Medulla oblongata (tissue), 1 donor: ENCODE measurements around the gene CSNK1G1.

Source experiments
- DNase-seq: peaks from one replicate; pipeline ENCODE4 v3.0.0-alpha.2; 2015; ENCODE audit errors: extremely low spot score

CSNK1G1 gene

GRCh38 chr15:64191971-64192830 lies 163.8 kb downstream of the CSNK1G1 start:
- no peak for DNase-seq

DNA sequence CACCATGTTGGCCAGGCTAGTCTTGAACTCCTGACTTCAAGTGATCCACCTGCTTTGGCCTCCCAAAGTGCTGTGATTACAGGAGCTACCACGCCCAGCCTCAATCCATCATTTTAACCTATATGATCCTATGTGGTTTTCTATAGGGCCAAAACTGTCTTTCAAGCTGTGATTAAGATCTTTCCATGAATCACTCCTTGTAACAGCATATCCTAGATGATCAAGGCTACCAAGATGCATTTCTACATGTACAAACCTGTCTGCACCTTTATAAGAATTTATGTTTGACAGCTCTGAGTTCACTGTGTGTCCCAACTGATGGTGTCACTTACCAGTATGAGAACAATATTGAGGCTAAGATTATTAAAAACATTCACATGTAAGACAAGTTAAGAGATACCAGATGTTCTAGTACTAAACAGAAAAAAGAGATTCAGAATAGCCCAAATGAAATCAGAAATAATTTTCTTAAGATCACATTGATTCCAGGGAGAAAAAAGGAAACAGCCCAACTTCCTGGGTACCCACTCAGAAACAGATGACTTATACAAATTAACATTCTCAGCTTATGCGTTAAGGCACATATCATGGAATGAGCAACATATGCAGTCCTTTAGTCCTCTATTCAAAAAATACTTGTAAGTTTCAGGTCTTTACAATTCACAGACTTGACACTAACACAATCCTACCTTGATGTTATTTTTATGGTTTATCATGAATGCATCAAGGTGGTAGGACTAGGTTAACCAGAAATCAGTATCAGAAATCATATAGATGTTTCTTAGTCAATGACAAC lies 168.4 kb downstream of the CSNK1G1 start:
- no peak for DNase-seq

DNA sequence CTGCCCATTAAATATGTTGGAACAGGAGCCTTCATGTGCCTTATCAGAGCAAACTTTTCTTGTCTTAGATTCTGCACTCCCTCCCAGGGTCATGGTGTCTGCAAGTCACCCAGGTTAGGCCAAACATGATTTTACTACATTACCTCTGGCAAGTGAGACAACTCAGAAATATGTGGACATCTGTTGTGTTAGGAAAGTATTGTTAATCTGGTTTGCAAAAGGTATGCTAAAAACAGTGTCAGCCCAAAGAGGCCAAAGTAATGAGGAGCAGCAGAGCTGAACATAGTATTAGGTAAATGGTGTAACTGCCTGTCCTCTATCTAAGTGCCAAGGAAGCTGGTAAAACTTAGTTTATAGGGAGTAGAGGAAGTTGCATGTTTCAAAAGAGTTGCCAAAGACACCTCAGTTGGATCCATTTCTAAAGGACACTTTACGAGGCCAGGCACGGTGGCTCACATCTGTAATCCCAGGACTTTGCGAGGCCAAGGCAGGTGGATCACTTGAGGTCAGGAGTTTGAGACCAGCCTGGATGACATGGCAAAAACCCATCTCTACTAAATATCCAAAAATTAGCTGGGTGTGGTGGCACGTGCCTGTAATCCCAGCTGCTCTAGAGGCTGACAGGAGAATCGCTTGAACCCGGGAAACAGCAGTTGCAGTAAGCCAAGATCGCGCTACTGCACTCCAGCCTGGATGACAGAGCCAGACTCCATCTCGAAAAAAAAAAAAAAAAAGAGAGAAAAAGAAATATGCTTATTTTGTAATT lies 170.6 kb downstream of the CSNK1G1 start:
- DNase-seq, result no peak

GRCh38 chr15:64182859-64183370 lies 173.1 kb downstream of the CSNK1G1 start:
- no peak for DNase-seq

- no peak for DNase-seq
Measured at GRCh38 chr15:64180235-64180824, 175.6 kb downstream of the CSNK1G1 start.

- DNase-seq, result no peak
Measured at GRCh38 chr15:64166102-64166890, 189.7 kb downstream of the CSNK1G1 start.

DNA sequence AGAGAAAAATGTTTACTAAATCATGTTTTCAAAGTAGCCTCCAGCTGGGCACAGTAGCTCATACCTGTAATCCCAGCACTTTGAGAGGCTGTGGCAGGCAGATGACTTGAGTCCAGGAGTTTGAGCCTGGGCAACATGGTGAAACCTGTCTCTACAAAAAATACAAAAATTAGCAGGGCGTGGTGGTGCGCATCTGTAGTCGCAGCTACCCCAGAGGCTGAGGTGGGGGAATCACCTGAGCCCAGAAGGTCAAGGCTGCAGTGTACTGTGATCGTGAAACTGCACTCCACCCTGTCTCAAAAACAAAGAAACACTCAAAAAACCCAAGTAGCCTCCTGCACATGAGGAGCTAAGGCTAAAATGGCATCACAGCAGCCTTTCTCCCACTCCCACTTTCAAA lies 191.5 kb downstream of the CSNK1G1 start:
- no peak for DNase-seq

DNA sequence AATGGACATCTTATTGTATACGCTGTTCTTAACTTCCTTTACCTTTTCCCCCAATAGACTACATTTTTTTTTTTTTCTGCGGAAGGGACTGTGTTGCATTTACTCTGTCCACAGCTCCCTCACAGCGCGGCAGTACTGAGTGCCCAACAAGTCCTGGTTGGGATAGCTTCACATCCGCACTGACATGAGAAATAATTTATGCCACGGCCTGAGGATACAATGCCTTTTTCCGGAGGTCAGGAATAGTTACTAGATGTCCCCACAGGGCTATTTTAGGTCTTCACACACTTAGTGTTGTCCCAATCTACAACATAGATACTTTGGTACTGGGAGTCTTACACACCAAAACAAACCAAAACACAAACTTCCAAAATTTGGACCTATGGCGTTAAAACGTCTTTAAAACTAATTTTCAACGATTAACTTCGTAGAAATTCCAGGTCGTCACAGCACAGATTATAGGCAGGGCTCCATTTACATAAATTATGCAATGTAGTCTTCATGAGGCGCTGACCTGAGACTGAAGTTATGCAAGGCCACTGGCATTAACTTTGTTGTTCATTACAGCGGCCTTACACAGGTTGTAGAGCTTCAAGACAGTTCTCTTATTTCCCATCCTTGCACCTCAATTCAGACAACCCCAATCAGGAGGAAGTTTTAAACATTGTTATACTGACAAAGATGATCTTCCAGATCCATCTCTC lies 192.2 kb downstream of the CSNK1G1 start:
- DNase-seq, result no peak

GRCh38 chr15:64162869-64163658 lies 192.9 kb downstream of the CSNK1G1 start, which contains the start of gene PPIB:
PPIB (minus strand) TSS chr15:64163022; CDS start chr15:64162986, 36 bp downstream.
- DNase-seq, result peak; percentile 99

DNA sequence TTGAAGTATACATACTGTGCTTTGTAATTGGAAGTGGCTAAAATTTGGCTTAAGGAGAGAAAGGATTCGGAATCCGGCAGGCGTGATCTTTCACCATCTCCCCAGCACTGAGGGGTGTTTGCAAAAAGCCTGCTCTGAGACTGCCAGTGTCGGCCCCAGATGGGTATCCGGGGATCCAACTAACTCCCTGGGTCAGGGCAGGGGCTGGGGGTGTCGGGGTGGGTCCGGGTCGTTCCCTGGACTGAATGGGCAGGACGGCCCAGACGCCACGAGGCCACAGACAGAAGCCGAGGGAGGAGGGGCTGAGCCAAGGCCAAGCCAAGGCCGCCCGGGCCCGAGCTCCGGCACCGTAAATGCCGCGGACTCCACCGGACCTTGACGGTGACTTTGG lies 193.5 kb downstream of the CSNK1G1 start:
- DNase-seq, result no peak

GRCh38 chr15:64161688-64162477 lies 194.1 kb downstream of the CSNK1G1 start:
- DNase-seq, result no peak

DNA sequence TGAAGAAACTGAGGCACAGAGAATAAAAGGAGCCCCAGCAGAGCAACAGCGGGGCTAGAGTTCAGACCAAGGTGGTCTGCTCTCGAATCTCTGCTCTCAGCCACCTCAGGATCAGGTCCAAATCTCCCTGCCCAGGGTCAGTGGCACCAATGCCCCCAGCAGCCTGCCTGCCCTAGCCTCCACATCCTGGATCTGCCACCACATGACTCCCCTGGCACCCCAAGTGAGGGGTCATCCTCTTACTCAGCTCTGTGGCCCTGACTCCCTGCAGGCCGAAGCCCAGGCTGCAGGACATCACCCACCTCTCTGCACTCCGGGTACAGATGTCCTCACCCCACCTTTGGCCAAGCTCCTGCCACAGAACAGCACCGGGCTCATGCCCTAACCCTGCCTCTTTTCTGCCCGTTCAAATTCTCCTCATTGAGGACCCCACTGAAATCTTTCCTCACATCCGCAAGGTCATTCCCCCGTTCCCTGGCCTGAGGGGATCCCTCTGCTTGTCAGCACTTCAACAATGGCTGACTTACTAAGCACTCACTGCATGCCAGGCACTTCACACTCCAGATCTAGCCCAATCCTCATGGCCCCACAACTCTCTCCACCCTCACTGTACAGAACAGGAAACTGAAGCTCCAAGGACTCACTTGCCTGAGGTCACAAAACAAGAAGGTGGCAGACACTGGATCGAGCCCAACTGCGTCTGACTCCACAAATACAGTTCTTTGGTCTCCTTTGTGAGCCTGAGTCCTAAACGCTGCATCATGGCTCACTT lies 197.4 kb downstream of the CSNK1G1 start:
- no peak for DNase-seq

DNA sequence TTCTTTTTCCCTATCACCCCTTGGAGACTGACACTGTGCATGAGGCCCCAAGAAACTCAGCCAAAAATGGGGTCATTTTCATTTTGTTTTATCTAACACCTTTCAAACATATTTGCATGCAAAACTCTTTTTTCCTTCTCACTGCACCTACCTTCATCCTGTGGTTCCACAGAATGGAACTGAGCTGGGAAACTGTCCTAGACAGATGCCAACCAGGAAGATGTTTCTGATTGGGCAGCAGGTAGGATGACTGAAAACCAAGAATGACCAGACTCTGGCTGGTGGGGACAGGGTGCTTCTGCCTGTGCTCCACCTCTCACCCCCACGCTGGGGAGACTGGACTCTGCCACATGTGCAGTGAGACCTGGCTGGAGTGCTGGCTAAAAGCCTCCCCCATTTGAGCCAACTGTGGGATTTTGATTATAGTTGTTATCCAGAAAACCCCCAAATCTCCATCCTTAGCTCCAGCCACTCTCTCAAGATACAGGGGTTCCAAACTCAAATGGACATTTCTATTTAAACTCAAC lies 198.3 kb downstream of the CSNK1G1 start:
- no peak for DNase-seq

GRCh38 chr15:64156652-64157331 lies 199.2 kb downstream of the CSNK1G1 start:
- no peak for DNase-seq

DNA sequence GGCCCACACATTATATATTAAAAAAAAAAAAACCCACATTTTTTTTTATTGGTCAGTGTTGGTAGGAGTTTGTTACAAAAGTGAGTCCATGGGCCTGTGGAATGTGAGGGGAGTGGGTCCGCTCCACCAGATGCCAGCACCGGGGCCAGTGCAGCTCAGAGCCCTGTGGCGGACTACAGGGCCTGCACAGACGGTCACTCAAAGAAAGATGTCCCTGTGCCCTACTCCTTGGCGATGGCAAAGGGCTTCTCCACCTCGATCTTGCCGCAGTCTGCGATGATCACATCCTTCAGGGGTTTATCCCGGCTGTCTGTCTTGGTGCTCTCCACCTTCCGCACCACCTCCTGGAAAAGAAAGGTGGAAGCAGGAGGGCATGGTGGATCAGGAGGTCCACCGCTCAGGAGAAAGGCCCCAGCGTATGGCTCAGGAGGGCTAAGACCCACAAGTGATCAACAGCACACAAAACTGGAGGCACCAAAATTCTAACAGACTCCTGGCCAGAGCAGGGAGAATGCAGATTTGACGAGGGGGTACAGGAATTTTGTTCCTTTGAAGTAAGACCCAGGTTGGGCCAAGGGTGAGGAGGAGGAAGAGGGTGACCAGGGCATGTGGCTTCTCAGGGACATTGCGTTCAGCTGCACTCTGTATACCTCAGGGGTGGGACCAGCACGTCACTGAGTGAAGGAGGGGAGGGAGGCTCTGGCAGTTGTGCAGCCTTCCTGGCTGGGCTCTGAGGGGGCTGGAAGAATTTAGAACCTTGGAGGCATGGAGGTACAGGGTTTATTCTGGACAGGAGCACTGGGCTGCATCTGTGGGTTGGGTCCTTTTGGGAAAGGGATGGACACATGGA lies 199.9 kb downstream of the CSNK1G1 start:
- DNase-seq, result no peak
